ENCODE results near the gene MAML3. TPM values are rescaled to one million over a fixed set of nuclear protein-coding genes. Genes with fewer than 3 reads are reported as not detected.

The MAML3 gene
- polyA plus RNA-seq, 3 donors, result 16.4 to 16.8 (median 16.8) TPM

- DNase-seq (ENCODE audit: low read depth in 3 of 3, low spot score in 2 of 3), result no peak
Measured at GRCh38 chr4:139938414-139938813, 215.6 kb downstream of the MAML3 start.

GRCh38 chr4:139935911-139936310 lies 218.1 kb downstream of the MAML3 start:
- DNase-seq (ENCODE audit: low read depth in 3 of 3, low spot score in 2 of 3), result no peak

GRCh38 chr4:139934708-139935195 lies 219.2 kb downstream of the MAML3 start:
- DNase-seq (ENCODE audit: low read depth in 3 of 3, low spot score in 2 of 3), result no peak

GRCh38 chr4:139934057-139934707 lies 219.8 kb downstream of the MAML3 start:
- no peak for DNase-seq (ENCODE audit: low read depth in 3 of 3, low spot score in 2 of 3)

- peak in 1 of 3 donors; percentile 68 for DNase-seq (ENCODE audit: low read depth in 3 of 3, low spot score in 2 of 3)
Measured at GRCh38 chr4:139933541-139933940, 220.4 kb downstream of the MAML3 start.

GRCh38 chr4:139933104-139933503 lies 220.9 kb downstream of the MAML3 start:
- DNase-seq (ENCODE audit: low read depth in 3 of 3, low spot score in 2 of 3), result no peak

- DNase-seq (ENCODE audit: low read depth in 3 of 3, low spot score in 2 of 3), result no peak
Measured at GRCh38 chr4:139924782-139925181, 229.2 kb downstream of the MAML3 start.

GRCh38 chr4:139922406-139923024 lies 231.5 kb downstream of the MAML3 start:
- DNase-seq (ENCODE audit: low read depth in 3 of 3, low spot score in 2 of 3), result no peak

- no peak for DNase-seq (ENCODE audit: low read depth in 3 of 3, low spot score in 2 of 3)
Measured at GRCh38 chr4:139921429-139922184, 232.4 kb downstream of the MAML3 start.

- no peak for DNase-seq (ENCODE audit: low read depth in 3 of 3, low spot score in 2 of 3)
Measured at GRCh38 chr4:139920486-139921002, 233.4 kb downstream of the MAML3 start.

- no peak for DNase-seq (ENCODE audit: low read depth in 3 of 3, low spot score in 2 of 3)
Measured at GRCh38 chr4:139919521-139919920, 234.5 kb downstream of the MAML3 start.

- DNase-seq (ENCODE audit: low read depth in 3 of 3, low spot score in 2 of 3), result no peak
Measured at GRCh38 chr4:139919004-139919403, 235.0 kb downstream of the MAML3 start.

- no peak for DNase-seq (ENCODE audit: low read depth in 3 of 3, low spot score in 2 of 3)
Measured at GRCh38 chr4:139918591-139918990, 235.4 kb downstream of the MAML3 start.

- DNase-seq (ENCODE audit: low read depth in 3 of 3, low spot score in 2 of 3), result no peak
Measured at GRCh38 chr4:139917896-139918295, 236.1 kb downstream of the MAML3 start.

GRCh38 chr4:139916041-139916440 lies 237.9 kb downstream of the MAML3 start:
- DNase-seq (ENCODE audit: low read depth in 3 of 3, low spot score in 2 of 3), result no peak

GRCh38 chr4:139915037-139915436 lies 238.9 kb downstream of the MAML3 start:
- DNase-seq (ENCODE audit: low read depth in 3 of 3, low spot score in 2 of 3), result no peak

GRCh38 chr4:139913995-139914598 lies 239.9 kb downstream of the MAML3 start:
- DNase-seq (ENCODE audit: low read depth in 3 of 3, low spot score in 2 of 3), result no peak

- no peak for DNase-seq (ENCODE audit: low read depth in 3 of 3, low spot score in 2 of 3)
Measured at GRCh38 chr4:139913398-139913990, 240.5 kb downstream of the MAML3 start.

- no peak for DNase-seq (ENCODE audit: low read depth in 3 of 3, low spot score in 2 of 3)
Measured at GRCh38 chr4:139912445-139912844, 241.5 kb downstream of the MAML3 start.

- no peak for DNase-seq (ENCODE audit: low read depth in 3 of 3, low spot score in 2 of 3)
Measured at GRCh38 chr4:139910106-139910505, 243.9 kb downstream of the MAML3 start.
